SU-DHL-6 (cell line): ENCODE results near the gene DDX54.

Experiments
- H2AFZ ChIP-seq: fragments of 200-600 bp; sonication (generic); 2 replicates; pipeline ENCODE4 v1.6.1; 2014; ENCODE audit warnings: low read depth, mild to moderate bottlenecking, moderate library complexity, mixed read lengths, antibody characterized with exemption, low read length; ENCODE audit not compliant: severe bottlenecking
- H3F3A ChIP-seq: fragments of 200-600 bp; shearing (Covaris generic); 2 replicates; pipeline ENCODE4 v1.6.0; 2016; ENCODE audit warnings: antibody characterized with exemption, mild to moderate bottlenecking; ENCODE audit not compliant: insufficient read depth
- H3K27ac ChIP-seq: fragments of 200-600 bp; sonication (generic); 2 replicates; pipeline ENCODE4 v1.5.1; 2016; ENCODE audit warnings: low read depth, mild to moderate bottlenecking, low read length, moderate library complexity, mixed read lengths
- H3K27me3 ChIP-seq: fragments of 200-600 bp; sonication (generic), shearing (Covaris generic); 2 replicates; pipeline ENCODE4 v1.6.0; 2014; ENCODE audit warnings: mild to moderate bottlenecking, low read length
- H3K36me3 ChIP-seq: fragments of 200-600 bp; sonication (generic); 2 replicates; pipeline ENCODE4 v1.6.1; 2014; ENCODE audit warnings: mild to moderate bottlenecking, low read length, mixed read lengths
- H3K4me2 ChIP-seq: fragments of 300-600, 200-600 bp; shearing (Covaris generic), sonication (generic); 2 replicates; pipeline ENCODE4 v1.6.0; 2014; ENCODE audit warnings: low read length, low read depth, mild to moderate bottlenecking; ENCODE audit not compliant: poor library complexity, severe bottlenecking
- H3K4me3 ChIP-seq: fragments of 200-600 bp; sonication (generic); 2 replicates; pipeline ENCODE4 v1.5.1; 2014; ENCODE audit warnings: antibody characterized with exemption, low read length, mild to moderate bottlenecking, mixed read lengths; ENCODE audit not compliant: insufficient read depth, poor library complexity, severe bottlenecking
- H3K79me2 ChIP-seq: fragments of 200-600 bp; sonication (generic); 2 replicates; pipeline ENCODE4 v1.6.1; 2014; ENCODE audit warnings: mild to moderate bottlenecking, low read length, moderate library complexity; ENCODE audit not compliant: insufficient read depth
- H3K9ac ChIP-seq: fragments of 200-600 bp; sonication (generic); 2 replicates; pipeline ENCODE4 v1.7.0; 2014; ENCODE audit warnings: mild to moderate bottlenecking, low read length
- H3K9me2 ChIP-seq: fragments of 200-600 bp; sonication (generic); replicated peaks from 2 replicates; pipeline ENCODE4 v1.6.1; 2014; ENCODE audit warnings: low read length; ENCODE audit not compliant: insufficient read depth
- H3K9me3 ChIP-seq: fragments of 200-600 bp; sonication (generic); 2 replicates; pipeline ENCODE4 v1.6.1; 2014; ENCODE audit warnings: low read length, mixed read lengths; ENCODE audit not compliant: insufficient read depth
- H4K20me1 ChIP-seq: fragments of 200-600 bp; sonication (generic); 2 replicates; pipeline ENCODE4 v1.6.1; 2014; ENCODE audit warnings: low read depth, mild to moderate bottlenecking, antibody characterized with exemption, low read length, moderate library complexity, mixed read lengths
- CTCF ChIP-seq: fragments of 200-600 bp; sonication (generic); IDR thresholded peaks from one replicate; pipeline ENCODE4 v1.5.1; 2017; ENCODE audit warnings: antibody characterized with exemption, mild to moderate bottlenecking, low read length, moderate library complexity; ENCODE audit not compliant: insufficient read depth, poor library complexity, severe bottlenecking
- EZH2phosphoT487 ChIP-seq: fragments of 200-600 bp; sonication (generic), shearing (Covaris generic); conservative IDR thresholded peaks from 2 replicates; pipeline ENCODE4 v1.6.1; 2018; ENCODE audit warnings: mild to moderate bottlenecking, antibody characterized with exemption, low read length, moderate library complexity, mixed read lengths

Gene DDX54

GRCh38 chr12:113163030-113163360 lies 22.3 kb downstream of the DDX54 start:
- Histone ChIP-seq H3K9me3 (no peaks in the 10 kb centered on the region), H3K9ac (no peak overlapping the region), H3F3A (no peaks in the 10 kb centered on the region), H3K27ac (no peak overlapping the region), H3K9me2 (no peaks in the 10 kb centered on the region), H2AFZ (no peak overlapping the region), H3K4me2 (no peak overlapping the region), H4K20me1 (no peaks in the 10 kb centered on the region), H3K36me3 (no peaks in the 10 kb centered on the region; the same call in 1 of the 2 replicates), H3K4me3 (no peak overlapping the region), H3K79me2 (no peaks in the 10 kb centered on the region), H3K27me3 (no peaks in the 10 kb centered on the region)
- TF ChIP-seq EZH2phosphoT487, result no peak
- TF ChIP-seq CTCF, result no peak

- H3K36me3 ChIP-seq, result no peaks in the 10 kb centered on the region; the same call in 1 of the 2 replicates
- no peak overlapping the region for H3K4me3 ChIP-seq
- no peaks in the 10 kb centered on the region for H3K9me2 ChIP-seq
- H3K9me3 ChIP-seq, result no peaks in the 10 kb centered on the region
- H4K20me1 ChIP-seq, result no peaks in the 10 kb centered on the region
- no peaks in the 10 kb centered on the region for H3K79me2 ChIP-seq
- H3K9ac ChIP-seq, result no peak overlapping the region
- peak overlapping the region; percentile 18; the same call in 1 of the 2 replicates for H3K27ac ChIP-seq
- no peak overlapping the region for H2AFZ ChIP-seq
- no peak overlapping the region for H3K4me2 ChIP-seq
- H3F3A ChIP-seq, result peaks cover 4% of the 10 kb centered on the region; the same call in 1 of the 2 replicates
- TF ChIP-seq CTCF (no peak), EZH2phosphoT487 (no peak)
- no peaks in the 10 kb centered on the region for H3K27me3 ChIP-seq
Observed at GRCh38 chr12:113162102-113163029, 22.9 kb downstream of the DDX54 start.

- no peaks in the 10 kb centered on the region for H3K9me3 ChIP-seq
- H3K79me2 ChIP-seq, result no peaks in the 10 kb centered on the region
- H3K4me2 ChIP-seq, result no peak overlapping the region
- no peaks in the 10 kb centered on the region for H3K27me3 ChIP-seq
- no peaks in the 10 kb centered on the region; the same call in 1 of the 2 replicates for H3K36me3 ChIP-seq
- peaks cover 12% of the 10 kb centered on the region; the same call in 1 of the 2 replicates for H3F3A ChIP-seq
- no peaks in the 10 kb centered on the region for H4K20me1 ChIP-seq
- H3K9ac ChIP-seq, result no peak overlapping the region
- H2AFZ ChIP-seq, result no peak overlapping the region
- no peak overlapping the region for H3K4me3 ChIP-seq
- no peaks in the 10 kb centered on the region for H3K9me2 ChIP-seq
- peak overlapping the region; percentile 18; the same call in 1 of the 2 replicates for H3K27ac ChIP-seq
- TF ChIP-seq CTCF (no peak), EZH2phosphoT487 (no peak)
Observed at GRCh38 chr12:113161415-113162016, 23.8 kb downstream of the DDX54 start.
